SH-SY5Y (cell line): ENCODE measurements around the gene OR1J2.

Source experiments
- GATA2 ChIP-seq: IDR thresholded peaks from 2 replicates; pipeline ENCODE4 v1.6.1; 2011; ENCODE audit warnings: mild to moderate bottlenecking, low read depth, low read length
- GATA3 ChIP-seq: IDR thresholded peaks from 2 replicates; pipeline ENCODE4 v1.6.1; 2011; ENCODE audit warnings: low read depth, mild to moderate bottlenecking, low read length, moderate library complexity

DNA sequence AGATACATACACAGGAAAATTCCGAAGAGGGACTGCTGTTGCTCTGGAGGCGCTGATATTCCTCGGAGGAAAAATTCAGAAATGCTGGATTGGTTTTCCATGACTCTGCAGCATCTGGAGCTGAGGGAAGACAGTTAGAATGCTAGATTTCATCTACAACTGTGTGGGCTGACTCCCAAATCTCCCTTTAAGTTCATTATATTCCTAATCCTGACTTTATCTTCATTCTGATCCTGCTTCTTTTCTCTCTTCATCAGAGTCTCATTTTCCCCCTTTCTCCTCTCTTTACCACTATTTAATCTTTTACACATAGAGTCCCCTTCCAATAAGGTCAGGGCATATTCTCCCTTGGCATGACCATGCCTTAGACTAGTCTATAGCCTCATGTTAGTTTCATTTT, 16.6 kb downstream of the OR1J2 start, which contains the start of gene OR1N1:
- no peak for TF ChIP-seq GATA2
- no peak for TF ChIP-seq GATA3
